ENCODE measurements around the gene DBH.

The DBH gene

DNA sequence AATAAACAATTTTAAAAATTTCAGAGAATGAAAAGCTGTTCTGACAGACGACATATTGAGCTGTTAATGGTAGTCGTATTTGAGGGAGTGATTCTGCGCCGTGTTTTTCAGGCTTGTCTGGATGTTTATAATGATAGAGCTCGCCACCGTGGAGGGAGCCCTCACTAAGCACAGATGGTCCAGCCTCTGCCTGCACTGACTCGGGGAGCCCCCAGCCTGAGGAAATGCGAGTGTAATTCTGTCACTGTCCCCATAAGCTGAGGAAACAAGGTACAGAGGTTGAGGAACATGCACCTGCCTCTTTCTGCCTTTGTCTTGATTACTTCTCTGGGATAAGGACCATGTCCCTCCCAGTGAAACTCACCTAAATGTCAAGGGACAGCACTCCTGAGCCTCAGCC is 7.4 kb upstream of the DBH start:
- DNase-seq = no peak

DNA sequence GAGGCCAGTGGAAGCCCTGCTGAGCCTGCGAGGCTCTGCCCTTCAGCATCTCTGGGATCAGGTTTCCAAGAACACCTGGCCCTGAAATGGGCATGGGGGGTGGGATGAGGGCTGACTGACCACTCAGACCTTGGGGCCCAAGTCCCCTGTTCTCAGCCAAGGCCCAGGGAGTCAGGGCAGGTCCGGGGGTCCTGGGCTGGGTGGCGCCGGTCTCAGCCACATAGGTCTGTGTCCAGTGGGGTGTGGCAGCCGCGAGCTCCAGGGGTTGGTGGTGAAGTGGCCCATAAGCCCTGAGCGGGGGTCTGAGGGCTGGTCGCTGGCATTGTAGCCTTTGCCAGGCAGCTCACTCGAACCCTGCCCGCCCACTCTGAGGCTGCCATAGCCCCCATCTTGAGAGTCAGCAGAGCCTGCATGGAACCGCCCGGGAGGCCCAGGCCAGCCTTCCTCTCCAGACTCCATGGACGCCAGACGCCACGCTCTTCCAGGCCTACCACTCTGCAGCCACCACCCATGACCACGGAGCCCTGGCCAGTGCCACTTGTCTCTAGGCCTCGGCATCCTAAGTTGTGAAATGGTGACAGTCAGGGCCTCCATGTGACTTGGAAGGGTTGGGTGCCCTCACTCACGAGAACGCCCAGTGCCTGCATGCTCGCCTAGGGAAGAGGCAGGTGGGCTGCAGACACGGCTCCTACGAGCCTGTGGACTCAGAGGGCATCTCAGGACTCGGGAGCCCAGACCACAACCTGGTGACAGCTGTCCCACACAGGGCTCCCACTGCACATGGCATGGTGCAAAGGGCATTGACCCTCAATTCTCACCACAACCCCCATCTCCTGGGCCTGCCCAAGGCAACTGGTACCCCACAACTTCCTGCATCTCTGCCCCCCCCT is 6.7 kb upstream of the DBH start:
- no peak for DNase-seq

DNA sequence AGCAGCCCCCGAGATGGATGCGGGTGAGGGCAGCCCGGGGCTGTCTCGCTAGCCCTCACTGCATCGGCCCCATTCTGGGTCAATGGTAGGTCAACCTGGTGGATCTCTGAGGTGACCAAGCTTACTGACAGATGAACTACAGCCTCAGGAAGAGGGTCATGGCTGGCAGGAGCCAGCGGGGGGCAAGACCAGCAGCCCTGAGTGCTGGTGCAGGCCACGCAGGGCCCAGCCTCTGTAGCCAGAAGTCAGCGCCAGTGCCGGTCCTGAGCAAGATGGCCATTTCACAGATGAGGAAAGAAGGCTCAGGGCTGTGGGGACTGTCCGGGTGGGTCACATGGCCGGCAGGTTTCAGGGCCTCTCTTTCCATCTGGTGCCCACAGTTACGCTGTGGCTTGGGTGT is 5.1 kb upstream of the DBH start:
- no peak for DNase-seq

DNA sequence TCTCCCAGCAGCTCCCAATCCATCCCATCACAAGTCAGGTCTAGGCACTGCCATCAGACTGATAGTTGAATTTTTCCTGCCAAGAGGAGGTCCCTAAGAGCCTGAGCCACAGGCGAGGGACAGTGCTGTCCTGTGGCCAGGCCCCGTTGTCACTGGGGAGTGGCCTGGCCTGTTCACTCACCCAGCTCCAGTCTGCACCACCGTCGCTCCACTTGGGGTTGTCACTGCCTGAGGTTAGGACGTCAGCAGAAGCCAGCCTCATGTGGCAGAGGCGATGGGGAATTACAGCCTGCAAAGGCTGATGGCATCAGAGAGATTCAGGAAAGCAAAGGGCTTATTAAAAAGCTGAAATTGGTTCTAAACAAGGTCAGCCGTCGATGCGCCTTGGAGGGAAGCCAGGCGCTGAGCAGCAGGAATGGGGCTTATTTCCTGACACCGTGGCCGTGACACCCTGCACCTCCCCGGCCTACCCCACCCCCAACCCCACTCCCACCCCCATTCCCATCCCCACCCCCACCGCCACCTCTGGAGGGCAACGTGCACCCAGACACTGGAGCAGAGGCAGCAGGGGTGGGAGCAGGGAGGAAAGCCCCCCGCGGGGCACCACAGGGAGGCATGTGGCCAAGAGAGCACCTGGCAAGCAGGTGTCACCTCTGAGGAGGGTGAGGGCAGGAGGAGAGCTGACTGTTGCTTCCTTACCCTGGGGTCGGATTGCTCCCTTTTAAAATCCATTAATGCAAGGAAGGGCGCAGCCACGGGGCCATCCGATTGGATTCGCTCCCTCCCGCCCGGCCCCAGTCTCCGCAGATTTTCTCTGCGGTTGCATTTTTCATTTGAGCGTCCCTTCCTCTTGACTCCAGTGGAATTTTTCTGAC is 3.1 kb upstream of the DBH start:
- no peak for DNase-seq

DNA sequence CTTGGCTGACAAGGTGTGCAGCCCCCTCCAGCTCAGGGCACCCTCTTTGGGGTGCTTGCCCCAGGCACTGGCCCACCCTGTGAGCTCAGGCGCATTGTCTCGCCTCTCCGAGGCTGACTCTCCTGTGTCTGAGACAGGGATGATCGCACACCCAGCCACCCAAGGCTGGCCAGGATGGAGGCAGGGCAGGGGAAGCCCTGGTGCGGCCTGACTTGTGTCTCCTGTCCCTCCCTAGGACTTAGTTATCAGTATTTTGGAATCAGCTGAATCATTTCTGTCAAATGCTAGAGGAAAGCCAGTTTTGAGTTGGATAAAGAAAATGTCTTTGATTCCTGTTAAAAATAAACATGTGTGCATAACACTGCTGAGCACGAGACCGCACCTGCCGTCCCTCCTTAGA is 2.5 kb upstream of the DBH start:
- DNase-seq = no peak

DNA sequence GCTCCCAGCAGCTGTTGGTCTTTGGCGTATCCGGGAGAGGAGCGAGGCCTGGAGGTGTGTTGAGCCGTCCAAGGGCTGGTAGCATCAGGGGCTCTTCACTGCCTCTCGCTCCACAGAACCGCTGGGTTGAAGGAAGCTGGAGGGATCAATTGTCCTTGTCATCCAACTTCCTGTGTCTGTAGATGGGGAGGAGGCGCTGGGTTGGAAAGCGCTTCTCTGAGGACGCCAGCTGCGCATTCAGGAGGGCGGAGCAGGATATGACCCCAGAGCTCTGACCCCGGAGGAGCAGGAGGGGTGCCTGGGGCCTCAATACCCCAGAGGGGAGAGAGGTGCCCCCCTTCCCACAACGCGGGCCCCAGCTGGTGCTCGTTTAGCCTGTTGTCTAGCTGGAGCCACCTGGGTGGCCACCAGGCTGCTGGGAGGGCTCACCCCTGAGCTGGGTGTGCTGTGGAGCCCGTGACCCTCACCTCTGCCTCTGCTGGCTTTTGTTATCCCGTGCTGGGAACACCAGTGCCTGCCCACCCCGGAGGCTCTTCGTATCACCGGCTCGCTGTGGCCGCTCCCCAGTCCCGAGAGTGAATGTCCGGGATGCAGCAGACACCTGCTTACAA is 2.0 kb upstream of the DBH start:
- no peak for DNase-seq

DNA sequence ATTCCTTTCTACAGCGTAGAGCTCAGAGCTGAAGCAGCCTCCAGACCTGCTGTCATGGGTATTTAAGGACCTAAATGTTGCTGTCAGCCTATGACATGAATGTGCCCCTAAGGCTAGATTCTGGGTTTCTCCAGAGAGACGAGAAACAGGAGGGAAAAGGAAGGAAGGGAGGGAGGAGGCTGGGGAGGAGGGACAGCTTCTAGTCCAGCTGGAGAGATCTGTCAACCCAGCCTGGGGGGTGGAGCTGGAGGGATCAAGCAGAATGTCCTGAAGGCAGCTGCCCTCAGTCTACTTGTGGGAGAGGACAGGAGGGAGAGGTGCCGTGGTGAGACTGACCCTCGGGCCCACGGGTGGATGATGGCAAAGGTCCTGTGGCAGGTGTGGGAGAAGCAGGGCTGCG is 1.1 kb upstream of the DBH start:
- no peak for DNase-seq

DNA sequence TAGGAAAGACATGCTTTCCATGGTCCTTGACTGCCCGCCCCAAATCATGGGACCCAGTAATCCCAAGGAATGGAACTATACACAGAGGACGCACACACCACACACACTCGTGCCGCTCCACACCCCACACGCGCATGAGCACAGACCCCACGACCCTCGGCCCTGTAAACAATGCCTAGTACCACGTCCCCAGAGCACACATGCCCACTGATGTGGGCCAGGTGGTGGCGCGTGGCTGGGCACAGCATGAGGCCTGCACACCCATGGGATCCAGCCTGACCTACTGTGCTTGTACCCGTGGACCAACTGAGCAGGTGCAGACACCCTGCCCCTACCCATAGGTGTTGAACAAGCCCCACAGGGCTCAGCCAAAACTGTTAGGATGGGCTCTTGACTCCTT is 739 bp downstream of the DBH start:
- DNase-seq = no peak

DNA sequence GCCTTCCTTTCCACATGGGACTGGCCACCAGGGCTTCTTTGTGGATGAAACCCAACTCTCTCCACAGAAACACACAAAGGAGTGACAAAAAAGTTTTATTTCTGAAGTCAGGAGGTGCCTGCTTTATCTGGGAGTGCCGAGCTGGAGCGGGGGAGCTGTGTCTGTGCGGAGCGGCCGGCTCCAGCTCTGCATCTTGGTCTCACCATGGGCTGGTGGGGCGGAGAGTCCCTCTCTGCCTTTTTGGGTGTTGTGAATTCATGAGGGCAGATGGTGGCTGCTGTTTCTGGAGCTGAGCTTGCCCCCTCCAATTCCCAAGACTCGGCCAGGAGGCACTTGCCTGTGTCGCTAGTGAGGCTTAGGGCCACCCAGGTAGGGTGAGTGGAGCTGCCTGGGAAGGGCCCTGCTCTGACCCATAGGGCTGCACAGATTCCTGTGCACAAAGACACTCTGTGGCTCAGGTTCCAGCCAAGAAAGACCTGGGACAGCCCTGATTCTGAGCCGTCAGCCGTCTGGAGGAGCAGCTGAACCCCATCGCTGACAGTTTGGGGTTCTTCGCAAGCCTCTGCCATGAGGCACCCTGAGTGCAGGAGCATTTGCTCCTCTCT is 1.4 kb downstream of the DBH start:
- no peak for DNase-seq

DNA sequence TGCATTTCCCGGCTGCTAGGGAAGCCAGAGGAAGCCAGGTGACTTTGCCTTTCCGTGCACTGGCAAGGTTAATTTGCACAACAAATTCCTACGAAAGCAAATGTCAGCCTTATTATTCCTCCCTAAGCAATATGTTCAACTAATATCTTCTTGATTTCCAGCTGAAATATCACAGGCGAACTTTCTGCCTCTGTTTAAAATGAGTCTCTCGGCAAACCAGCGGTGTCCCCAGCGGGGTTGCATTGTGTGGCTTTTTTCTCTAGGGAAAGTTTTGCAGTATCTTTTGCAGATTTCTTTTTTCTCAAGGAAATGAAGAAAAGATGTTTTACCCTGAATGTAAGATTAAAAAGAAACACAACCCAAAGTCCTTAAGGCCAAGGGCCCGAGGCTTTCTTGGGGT is 1.9 kb downstream of the DBH start:
- DNase-seq = no peak

DNA sequence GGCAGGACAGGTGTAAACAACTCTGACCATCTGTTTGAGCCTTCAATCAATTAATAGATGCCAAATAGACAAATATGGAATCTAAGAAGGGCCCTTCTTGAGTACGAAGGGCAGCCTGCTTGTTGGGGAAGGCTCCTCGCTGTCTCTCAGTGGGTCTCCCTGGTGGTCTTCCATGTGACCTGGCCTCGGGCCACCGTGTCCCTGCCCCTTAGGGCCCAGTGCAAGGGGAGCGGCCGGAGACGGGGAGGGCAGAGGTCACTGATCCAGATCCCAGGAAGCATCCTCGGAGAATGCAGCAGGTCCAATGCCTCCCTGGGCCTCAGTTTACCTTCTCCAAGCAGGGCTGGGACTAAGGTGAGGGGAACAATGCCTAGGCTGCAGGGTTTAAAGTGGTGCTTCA is 2.5 kb downstream of the DBH start:
- DNase-seq = no peak

DNA sequence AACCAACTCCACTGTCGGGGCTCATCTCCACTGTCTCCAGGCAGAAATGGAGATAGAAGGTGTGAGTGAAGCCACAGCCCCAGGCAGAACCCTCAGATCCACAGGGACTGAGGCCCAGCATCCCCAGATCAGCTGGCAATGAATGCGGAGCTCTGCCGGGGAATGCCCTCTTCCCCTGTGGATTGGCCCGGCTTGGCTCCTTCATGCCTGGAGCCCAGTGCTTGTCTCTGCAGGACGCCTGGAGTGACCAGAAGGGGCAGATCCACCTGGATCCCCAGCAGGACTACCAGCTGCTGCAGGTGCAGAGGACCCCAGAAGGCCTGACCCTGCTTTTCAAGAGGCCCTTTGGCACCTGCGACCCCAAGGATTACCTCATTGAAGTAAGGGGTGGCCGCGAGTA is 3.5 kb downstream of the DBH start:
- DNase-seq = no peak

DNA sequence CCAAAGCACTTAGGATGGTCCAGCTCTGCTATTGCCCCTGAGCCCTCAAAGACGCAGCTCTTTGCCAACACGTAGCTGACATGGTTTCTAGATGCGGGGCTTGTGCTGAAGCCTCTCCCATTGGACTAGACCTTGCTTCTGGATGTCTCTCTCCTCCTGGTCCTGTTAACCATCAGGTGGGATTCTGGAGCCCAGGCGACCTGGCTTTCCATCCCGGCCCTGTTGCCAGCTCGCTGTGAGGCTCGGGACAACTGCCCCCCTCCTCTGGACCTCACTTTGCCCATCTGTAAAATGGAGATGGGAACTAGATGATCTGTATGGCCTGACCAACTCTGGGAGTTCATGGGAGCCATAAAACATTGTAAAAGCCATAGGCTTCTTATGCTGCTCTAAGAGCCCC is 4.0 kb downstream of the DBH start:
- no peak for DNase-seq

DNA sequence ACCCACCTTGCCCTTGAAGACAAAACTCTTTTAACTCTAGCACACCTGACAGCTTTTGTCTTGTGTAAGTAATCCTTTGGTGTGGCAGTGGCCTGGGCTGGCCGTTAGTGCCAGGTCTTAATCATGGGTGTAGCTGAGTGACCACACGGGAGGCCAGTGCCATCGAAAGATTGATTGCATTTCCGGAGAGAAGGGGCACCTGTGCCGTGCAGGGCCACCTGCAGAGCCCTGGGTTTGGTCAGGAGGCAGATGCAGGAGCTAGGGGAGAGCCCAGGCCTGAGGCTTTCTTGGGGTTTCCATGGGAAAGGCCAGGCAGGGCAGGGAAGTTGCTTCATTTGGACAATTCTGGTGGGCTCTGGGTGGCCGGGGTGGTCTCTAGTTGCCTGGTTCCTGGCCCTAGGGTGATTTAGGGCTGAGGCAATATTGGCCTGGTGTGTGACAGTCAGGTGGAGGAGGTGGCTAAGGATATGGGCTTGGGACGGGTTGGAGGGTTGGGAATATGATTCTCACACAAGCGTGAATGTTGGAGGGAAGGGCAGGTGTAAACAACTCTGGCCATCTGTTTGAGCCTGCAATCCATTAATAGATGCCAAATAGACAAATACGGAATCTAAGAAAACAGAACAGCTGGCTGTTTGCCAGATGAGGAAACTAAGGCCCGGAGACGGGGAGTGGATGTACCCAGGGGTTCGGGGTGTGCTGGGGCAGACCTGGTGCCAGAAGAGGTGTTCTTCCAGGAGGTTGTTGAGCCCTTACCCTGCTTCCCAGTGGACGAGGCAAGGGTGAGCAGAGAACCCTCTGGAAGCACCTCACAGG is 4.6 kb downstream of the DBH start:
- no peak for DNase-seq

DNA sequence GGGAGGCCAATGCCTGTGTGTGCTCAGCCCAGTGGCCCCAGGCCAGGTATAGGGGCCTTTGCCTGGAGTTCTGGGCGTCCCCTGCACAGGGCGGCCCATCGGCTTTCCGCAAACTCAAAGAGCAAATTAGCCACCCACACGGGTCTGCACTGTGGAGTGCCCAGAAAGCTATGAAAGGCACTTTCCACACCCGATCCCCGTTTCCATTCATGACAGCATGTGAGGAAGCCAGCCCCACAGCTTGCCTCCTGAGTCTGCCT is 5.2 kb downstream of the DBH start:
- no peak for DNase-seq

DNA sequence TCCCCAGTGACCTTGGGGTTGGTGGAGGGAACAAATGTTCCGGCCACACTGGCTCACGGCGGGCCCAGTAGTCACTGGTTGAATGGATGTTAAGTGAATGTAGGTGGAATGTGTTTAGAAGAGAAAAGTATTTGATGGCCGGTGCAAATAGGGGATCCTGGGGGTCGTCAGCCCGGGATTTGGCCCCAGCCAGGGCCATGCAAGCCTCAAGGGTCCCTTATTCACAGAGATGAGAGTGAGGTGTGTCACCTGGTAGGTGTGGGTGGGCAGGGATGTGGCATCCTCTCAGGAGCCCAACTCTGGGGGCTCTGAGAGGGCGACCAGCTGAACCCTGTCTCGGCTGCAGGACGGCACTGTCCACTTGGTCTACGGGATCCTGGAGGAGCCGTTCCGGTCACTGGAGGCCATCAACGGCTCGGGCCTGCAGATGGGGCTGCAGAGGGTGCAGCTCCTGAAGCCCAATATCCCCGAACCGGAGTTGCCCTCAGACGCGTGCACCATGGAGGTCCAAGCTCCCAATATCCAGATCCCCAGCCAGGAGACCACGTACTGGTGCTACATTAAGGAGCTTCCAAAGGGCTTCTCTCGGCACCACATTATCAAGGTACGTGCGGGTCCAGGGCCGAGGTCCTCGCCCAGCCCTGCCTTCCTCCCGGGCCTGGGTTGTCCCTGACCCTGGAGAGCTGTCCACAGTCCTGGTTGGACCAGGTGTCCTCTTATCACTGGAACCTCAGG is 5.9 kb downstream of the DBH start:
- DNase-seq = no peak

DNA sequence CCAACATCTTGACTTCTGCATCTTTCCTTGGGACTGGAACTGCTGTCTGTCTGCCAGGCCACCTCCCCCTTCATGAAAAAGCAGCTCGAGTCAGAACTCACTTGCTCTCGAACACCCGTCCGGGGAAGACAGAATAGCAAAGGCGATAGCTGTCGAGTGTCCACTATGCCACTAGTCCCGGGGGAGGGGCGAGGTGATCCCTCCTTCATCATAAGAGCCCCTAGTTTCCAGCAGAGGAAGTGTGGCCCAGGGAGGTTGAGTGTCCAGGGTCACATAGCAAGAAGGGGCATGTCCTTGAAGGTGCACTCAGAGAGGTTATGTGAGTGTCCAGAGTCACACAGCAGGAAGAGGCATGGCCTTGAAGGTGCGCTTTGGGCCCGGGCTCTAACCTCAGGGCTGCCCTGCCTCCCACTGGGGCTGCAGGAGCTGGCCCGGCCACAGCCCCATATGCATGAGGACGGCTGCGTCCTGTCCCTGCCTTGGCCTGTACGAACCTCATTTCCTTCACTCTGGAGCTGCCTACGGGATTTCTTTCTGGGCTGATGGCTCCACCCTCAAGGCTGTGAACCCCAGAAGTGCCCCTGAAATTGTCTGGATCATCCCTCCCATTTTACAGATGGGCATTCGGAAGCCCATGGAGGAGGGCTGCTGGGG is 6.7 kb downstream of the DBH start:
- no peak for DNase-seq

DNA sequence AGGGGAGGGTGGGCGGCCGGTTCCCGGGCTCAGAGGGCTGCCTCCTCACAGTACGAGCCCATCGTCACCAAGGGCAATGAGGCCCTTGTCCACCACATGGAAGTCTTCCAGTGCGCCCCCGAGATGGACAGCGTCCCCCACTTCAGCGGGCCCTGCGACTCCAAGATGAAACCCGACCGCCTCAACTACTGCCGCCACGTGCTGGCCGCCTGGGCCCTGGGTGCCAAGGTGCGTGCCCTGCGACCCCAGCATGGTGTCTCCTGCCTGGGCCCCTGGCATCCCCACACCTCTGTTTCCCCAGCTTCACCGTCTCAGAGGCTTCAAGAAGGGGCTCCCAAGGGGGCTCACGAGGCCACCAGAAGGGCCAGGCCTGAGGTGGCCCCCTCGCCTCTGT is 7.2 kb downstream of the DBH start:
- no peak for DNase-seq

DNA sequence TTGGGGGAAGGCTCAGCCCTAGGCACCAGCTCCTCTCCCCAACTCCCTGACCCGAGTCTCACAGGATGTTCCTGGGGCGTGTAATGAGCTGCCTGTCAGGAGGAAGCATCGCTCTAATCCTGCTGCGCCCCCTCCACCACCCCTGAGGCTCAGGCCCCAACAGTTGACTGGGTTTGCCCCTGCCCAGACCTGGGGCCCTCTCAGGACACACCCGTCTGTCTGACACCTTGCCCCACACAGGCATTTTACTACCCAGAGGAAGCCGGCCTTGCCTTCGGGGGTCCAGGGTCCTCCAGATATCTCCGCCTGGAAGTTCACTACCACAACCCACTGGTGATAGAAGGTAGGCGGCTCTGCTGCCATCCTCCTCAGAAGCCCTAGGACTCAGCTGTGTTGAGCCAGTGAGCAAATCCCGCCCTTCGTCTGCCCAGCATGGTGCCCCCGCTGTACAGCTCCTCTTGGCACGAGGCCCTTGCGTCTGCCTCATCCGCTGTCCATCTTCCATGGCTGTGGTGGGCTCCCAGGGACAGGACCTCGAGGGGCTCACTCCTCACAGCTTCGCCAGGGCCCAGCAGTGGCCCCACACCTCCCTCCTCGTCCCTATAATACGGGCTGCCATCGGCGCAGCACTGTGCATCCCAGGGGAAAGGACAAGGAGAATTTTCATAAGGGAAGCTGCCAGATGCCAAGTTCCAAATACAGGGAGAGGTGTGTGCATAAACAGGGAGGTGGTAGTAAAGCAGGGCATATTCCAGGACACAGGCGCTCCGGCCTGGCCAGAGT is 8.0 kb downstream of the DBH start:
- no peak for DNase-seq

DNA sequence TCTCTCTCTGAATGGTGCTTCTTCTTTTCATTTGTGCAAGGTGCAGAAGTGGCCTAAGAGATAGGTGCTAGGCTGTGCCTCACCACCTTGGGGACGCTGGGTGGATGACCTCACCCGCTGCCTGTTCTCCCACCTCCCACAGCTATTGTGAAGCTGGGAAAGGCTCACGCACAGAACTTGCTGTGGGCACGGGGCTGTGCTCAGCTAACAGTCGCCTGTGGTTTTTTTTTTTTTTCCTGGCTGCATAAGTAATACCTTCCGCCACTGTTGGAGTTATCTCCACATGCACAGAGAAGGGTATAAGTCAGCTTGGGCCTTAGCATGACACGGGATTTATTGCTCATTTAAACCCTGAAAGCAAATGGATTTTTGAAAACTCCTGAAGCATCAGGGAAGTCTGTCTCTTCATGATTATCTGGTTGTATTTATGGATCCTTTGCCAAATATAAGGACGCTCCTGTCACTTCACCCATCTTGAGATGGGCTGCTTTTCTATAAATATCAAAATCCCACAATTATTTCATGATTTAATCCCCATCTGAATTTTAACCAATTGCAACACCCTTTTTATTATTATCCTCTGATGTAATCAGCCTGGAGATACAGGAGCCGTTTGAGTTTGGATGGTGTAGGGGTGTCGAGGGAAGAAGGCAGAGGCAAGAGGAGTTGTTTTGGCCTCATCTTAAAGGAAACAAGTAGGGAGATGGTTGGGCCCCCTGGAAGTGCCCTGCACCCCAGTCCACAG is 9.0 kb downstream of the DBH start:
- no peak for DNase-seq

Measured in SW 1271 (cell line).